ENCODE results near the gene APH1B. TPM values are rescaled to one million over a fixed set of nuclear protein-coding genes. Genes with fewer than 3 reads are reported as not detected.

APH1B gene
- total and polyA plus RNA-seq, 9 of the 15 experiments (the other 6 are each of a cell fraction or from before 2014, with no cell fraction given) = 5.1 to 9.7 (median 7.0) TPM

GRCh38 chr15:63344731-63345390 lies 67.5 kb downstream of the APH1B start (continued):
- TF ChIP-seq PYGO2 (tag; IDR thresholded peaks at IDR 0.05) = peak; percentile 71; the same call in 1 of the 2 replicates
- TF ChIP-seq ZNF507 (tag; conservative IDR thresholded peaks at IDR 0.05) = no peak
- peak; percentile 69 for TF ChIP-seq ZNF239 (CRISPR knock-in tag; IDR thresholded peaks at IDR 0.05)
- TF ChIP-seq ZNF592 (IDR thresholded peaks at IDR 0.05) = peak; percentile 69; the same call in 1 of the 2 replicates
- no peak for TF ChIP-seq NONO (IDR thresholded peaks at IDR 0.05; ENCODE audit: low read depth in 2 of 2, low read length in 1 of 2)
- TF ChIP-seq TGIF2 (CRISPR knock-in tag; IDR thresholded peaks at IDR 0.05) = no peak
- TF ChIP-seq THRA (IDR thresholded peaks at IDR 0.05) = no peak
- peak; percentile 76 for TF ChIP-seq ZNF197 (CRISPR knock-in tag; IDR thresholded peaks at IDR 0.05; ENCODE audit: low read depth)
- no peak for TF ChIP-seq ZNF143 (CRISPR knock-in tag; IDR thresholded peaks at IDR 0.05)
- TF ChIP-seq SMARCA5 (IDR thresholded peaks at IDR 0.05) = no peak
- TF ChIP-seq RBM39 (optimal IDR thresholded peaks at IDR 0.05; ENCODE audit: low read depth, low read length) = no peak
- no peak for TF ChIP-seq GTF2A2 (tag; IDR thresholded peaks at IDR 0.05)
- TF ChIP-seq ZBTB12 (CRISPR knock-in tag; IDR thresholded peaks at IDR 0.05) = no peak
- peak; percentile 53; the same call in 1 of the 2 replicates for TF ChIP-seq MAFK (IDR thresholded peaks at IDR 0.05; ENCODE audit: low read length)
- peak; percentile 89; the same call in 1 of the 2 replicates for TF ChIP-seq ZBTB9 (CRISPR knock-in tag; IDR thresholded peaks at IDR 0.05)
- TF ChIP-seq PCBP1 (IDR thresholded peaks at IDR 0.05; ENCODE audit: low read depth, low read length, poor library complexity, severe bottlenecking) = no peak
- no peak for TF ChIP-seq E2F4 (CRISPR knock-in tag; IDR thresholded peaks at IDR 0.05; ENCODE audit: low read depth)
- peak; percentile 58; the same call in 1 of the 2 replicates for TF ChIP-seq RNF2 (IDR thresholded peaks at IDR 0.05)
- no peak for TF ChIP-seq NR3C1 (CRISPR knock-in tag; IDR thresholded peaks at IDR 0.05)
- no peak for TF ChIP-seq ZBTB1 (CRISPR knock-in tag; IDR thresholded peaks at IDR 0.05; ENCODE audit: borderline replicate concordance, low read depth)
